H1 (cell line): Measurements from ENCODE around the gene FGF19. TPM values are rescaled to one million over a fixed set of nuclear protein-coding genes. Genes with fewer than 3 reads are reported as not detected.
A peak's percentile ranks its signal among the peaks of the same experiment; 100 is the strongest.

Source experiments
- CTCF ChIA-PET: fragments of 300-600 bp; sonication (Branson Sonifier 250); formaldehyde crosslinking; loops from one replicate; lab custom pipeline; 2021; ENCODE audit not compliant: partially characterized antibody; lab: Charles Lee
- POLR2A ChIA-PET: fragments of 300-600 bp; sonication (Branson Sonifier 250); formaldehyde crosslinking; loops from one replicate; lab custom pipeline; 2021; ENCODE audit warnings: inconsistent platforms; ENCODE audit not compliant: partially characterized antibody; lab: Charles Lee
- DNase-seq, 2 experiments: peaks; one replicate each; pipeline versions ENCODE4 v3.0.0 to v3.0.0-alpha.2; 2010 to 2022; ENCODE audit warnings: low spot score in 2 of 2, low read depth in 1 of 2, mixed read lengths in 1 of 2
- FAIRE-seq: peaks from 2 replicates; lab custom pipeline; 2011; peaks lifted over from hg19 to GRCh38; lab: Jason Lieb, UNC
- H2AFZ ChIP-seq: 2 replicates; pipeline ENCODE4 v1.8.1; 2012; ENCODE audit warnings: low read length, inconsistent platforms
- H2AK5ac ChIP-seq: 2 replicates; pipeline ENCODE4 v1.6.1; 2013; ENCODE audit warnings: low read depth, low read length
- H2BK120ac ChIP-seq: replicated peaks from 2 replicates; pipeline ENCODE3; 2013; ENCODE audit warnings: low read depth, low read length, inconsistent platforms
- H2BK12ac ChIP-seq: 2 replicates; pipeline ENCODE4 v1.6.1; 2013; ENCODE audit warnings: low read depth, low read length
- H2BK15ac ChIP-seq: 2 replicates; pipeline ENCODE4 v1.6.1; 2013; ENCODE audit warnings: low read length
- H2BK20ac ChIP-seq: 2 replicates; pipeline ENCODE4 v1.6.1; 2013; ENCODE audit warnings: low read length
- H2BK5ac ChIP-seq: 2 replicates; pipeline ENCODE4 v1.6.1; 2013; ENCODE audit warnings: low read depth, low read length
- H3K14ac ChIP-seq: 2 replicates; pipeline ENCODE4 v1.6.1; 2013; ENCODE audit warnings: inconsistent platforms; ENCODE audit not compliant: insufficient read length
- H3K18ac ChIP-seq: 2 replicates; pipeline ENCODE4 v1.6.1; 2013; ENCODE audit warnings: low read length; ENCODE audit errors: extremely low read depth
- H3K23ac ChIP-seq: 2 replicates; pipeline ENCODE4 v1.6.1; 2013; ENCODE audit warnings: inconsistent platforms; ENCODE audit not compliant: insufficient read length
- H3K23me2 ChIP-seq: 2 replicates; pipeline ENCODE4 v1.6.1; 2013; ENCODE audit warnings: low read depth, low read length
- H3K27ac ChIP-seq: 2 replicates; pipeline ENCODE4 v1.6.1; 2011; ENCODE audit warnings: low read depth, low read length, inconsistent platforms
- H3K27me3 ChIP-seq, 4 experiments: replicated peaks in 1 of 4; 1 replicate in 1 of 4; 2 replicates in 3 of 4; pipeline versions ENCODE4 v1.6.1 to v1.8.1; 2011 to 2013; ENCODE audit warnings: low read length in 3 of 4, mild to moderate bottlenecking in 3 of 4, inconsistent platforms in 2 of 4, mixed read lengths in 2 of 4, moderate library complexity in 1 of 4; ENCODE audit not compliant: control insufficient read depth in 3 of 4, insufficient read depth in 3 of 4; ENCODE audit errors: extremely low read depth in 1 of 4
- H3K36me3 ChIP-seq, 4 experiments: 2 replicates each; pipeline versions ENCODE4 v1.6.1 to v1.8.1; 2011 to 2013; ENCODE audit warnings: mild to moderate bottlenecking in 4 of 4, low read length in 3 of 4, moderate library complexity in 2 of 4, control low read depth in 1 of 4, inconsistent platforms in 1 of 4; ENCODE audit not compliant: insufficient read depth in 4 of 4, control insufficient read depth in 2 of 4
- H3K4ac ChIP-seq: replicated peaks from 2 replicates; pipeline ENCODE3; 2013; ENCODE audit warnings: low read length, low read depth, mixed read lengths, inconsistent platforms; ENCODE audit not compliant: insufficient read length
- H3K4me1 ChIP-seq, 4 experiments: replicated peaks in 1 of 4; 1 replicate in 1 of 4; 2 replicates in 3 of 4; pipeline versions ENCODE4 v1.6.1 to v1.8.1; 2011 to 2013; ENCODE audit warnings: low read length in 3 of 4, inconsistent platforms in 2 of 4, mixed read lengths in 1 of 4; ENCODE audit not compliant: insufficient read depth in 4 of 4, control insufficient read depth in 3 of 4
- H3K4me2 ChIP-seq, 2 experiments: 2 replicates each; pipeline versions ENCODE4 v1.6.1 to v1.8.1; 2011 to 2013; ENCODE audit warnings: low read depth in 2 of 2, low read length in 2 of 2, control low read depth in 1 of 2, inconsistent platforms in 1 of 2, mild to moderate bottlenecking in 1 of 2; ENCODE audit not compliant: insufficient read depth in 1 of 2
- H3K4me3 ChIP-seq, 4 experiments: fragments of 200-600, 300-600 bp in 1 of 4; sonication (generic), shearing (Covaris generic), sonication (Bioruptor Twin) in 1 of 4; 2 replicates each; pipeline versions ENCODE4 v1.5.1 to v1.8.1; 2011 to 2016; ENCODE audit warnings: low read length in 4 of 4, low read depth in 3 of 4, control low read depth in 2 of 4, inconsistent platforms in 2 of 4, mild to moderate bottlenecking in 2 of 4, mixed read lengths in 1 of 4, moderate library complexity in 1 of 4; ENCODE audit not compliant: insufficient read depth in 2 of 4; ENCODE audit errors: extremely low read depth in 1 of 4
- H3K56ac ChIP-seq: replicated peaks from 2 replicates; pipeline ENCODE3; 2013; ENCODE audit warnings: low read depth, mild to moderate bottlenecking, mixed read lengths, low read length, inconsistent platforms; ENCODE audit not compliant: insufficient read length
- H3K79me1 ChIP-seq: 2 replicates; pipeline ENCODE4 v1.6.1; 2013; ENCODE audit warnings: low read depth, low read length, control low read depth
- H3K79me2 ChIP-seq, 2 experiments: 2 replicates each; pipeline versions ENCODE4 v1.6.1 to v1.8.1; 2012 to 2013; ENCODE audit warnings: low read length in 2 of 2, mild to moderate bottlenecking in 2 of 2, inconsistent platforms in 1 of 2; ENCODE audit not compliant: insufficient read depth in 2 of 2, control insufficient read depth in 1 of 2
- H3K9ac ChIP-seq, 4 experiments: replicated peaks in 1 of 4; 1 replicate in 1 of 4; 2 replicates in 3 of 4; pipeline versions ENCODE4 v1.6.1 to v1.8.1; 2011 to 2013; ENCODE audit warnings: low read depth in 3 of 4, low read length in 3 of 4, control low read depth in 2 of 4, mild to moderate bottlenecking in 2 of 4, moderate library complexity in 2 of 4, inconsistent platforms in 1 of 4; ENCODE audit errors: extremely low read depth in 1 of 4
- H3K9me3 ChIP-seq, 2 experiments: 2 replicates each; pipeline versions ENCODE4 v1.6.1 to v1.8.1; 2012 to 2013; ENCODE audit warnings: mild to moderate bottlenecking in 2 of 2, moderate library complexity in 2 of 2, control low read depth in 1 of 2, inconsistent platforms in 1 of 2, low read depth in 1 of 2, low read length in 1 of 2, mixed read lengths in 1 of 2; ENCODE audit not compliant: insufficient read depth in 2 of 2
- H4K20me1 ChIP-seq, 2 experiments: replicated peaks in 1 of 2; 2 replicates each; pipeline versions ENCODE3 to v1.8.1; 2011 to 2013; ENCODE audit warnings: inconsistent platforms in 2 of 2, low read length in 2 of 2, mild to moderate bottlenecking in 1 of 2; ENCODE audit not compliant: insufficient read depth in 2 of 2, control insufficient read depth in 1 of 2
- H4K5ac ChIP-seq: 2 replicates; pipeline ENCODE4 v1.6.1; 2013; ENCODE audit warnings: low read length, low read depth, mixed read lengths, inconsistent platforms; ENCODE audit not compliant: insufficient read length
- H4K8ac ChIP-seq: 2 replicates; pipeline ENCODE4 v1.8.0; 2013; ENCODE audit warnings: mild to moderate bottlenecking, moderate library complexity, low read length, inconsistent platforms; ENCODE audit not compliant: insufficient read depth; ENCODE audit errors: extremely low read depth
- H4K91ac ChIP-seq: replicated peaks from 2 replicates; pipeline ENCODE3; 2013; ENCODE audit warnings: low read length, mixed read lengths, inconsistent platforms; ENCODE audit not compliant: insufficient read length
- CBX8 ChIP-seq: fragments of 300-800, 300-1000 bp; sonication (generic); IDR thresholded peaks from 2 replicates; pipeline ENCODE4 v1.7.1; 2016; ENCODE audit warnings: low read depth, low read length, borderline replicate concordance
- HDAC6 ChIP-seq: IDR thresholded peaks from one replicate; pipeline ENCODE4 v1.7.1; 2012; ENCODE audit warnings: low read depth, mild to moderate bottlenecking, inconsistent platforms, low read length, moderate library complexity
- JUND ChIP-seq: IDR thresholded peaks from 2 replicates; pipeline ENCODE4 v1.6.1; 2011; ENCODE audit warnings: mild to moderate bottlenecking, improper control_type of control experiment, low read length
- PHF8 ChIP-seq: fragments of 200-600 bp; sonication (generic); conservative IDR thresholded peaks from 2 replicates; pipeline ENCODE4 v1.7.1; 2012; ENCODE audit warnings: low read depth, mild to moderate bottlenecking, inconsistent platforms, low read length, moderate library complexity
- POLR2AphosphoS5 ChIP-seq: IDR thresholded peaks from 2 replicates; pipeline ENCODE4 v1.6.1; 2011; ENCODE audit warnings: low read depth, low read length
- RBBP5 ChIP-seq: IDR thresholded peaks from 2 replicates; pipeline ENCODE4 v1.7.1; 2012; ENCODE audit warnings: low read depth, mild to moderate bottlenecking, inconsistent platforms, low read length, moderate library complexity, borderline replicate concordance
- SAP30 ChIP-seq: fragments of 300-600 bp; sonication (generic); IDR thresholded peaks from 2 replicates; pipeline ENCODE4 v1.7.1; 2012; ENCODE audit warnings: low read length, moderate library complexity, mild to moderate bottlenecking, inconsistent platforms; ENCODE audit not compliant: insufficient read depth, insufficient replicate concordance
- SIX5 ChIP-seq: IDR thresholded peaks from 2 replicates; pipeline ENCODE4 v1.6.1; 2011; ENCODE audit warnings: mild to moderate bottlenecking, low read depth, low read length
- SUZ12 ChIP-seq: fragments of 200-600 bp; sonication (generic); IDR thresholded peaks from 2 replicates; pipeline ENCODE4 v1.6.1; 2012; ENCODE audit warnings: mild to moderate bottlenecking, inconsistent platforms, low read length, moderate library complexity, mixed read lengths
- USF2 ChIP-seq: IDR thresholded peaks from 2 replicates; pipeline ENCODE4 v1.6.1; 2011; ENCODE audit warnings: low read length, improper control_type of control experiment
- WGBS, 2 experiments: shearing (Covaris generic) in 1 of 2; methylation state at CpG; one replicate each; pipeline versions ENCODE4 v1.1.6 to v1.1.7; 2013 to 2015; ENCODE audit warnings: low lambda C conversion rate in 2 of 2, mixed read lengths in 2 of 2, inconsistent platforms in 1 of 2, low coverage in 1 of 2, missing lambda C conversion rate in 1 of 2; ENCODE audit not compliant: insufficient replicate concordance in 2 of 2, insufficient coverage in 1 of 2, insufficient read length in 1 of 2; ENCODE audit errors: extremely low coverage in 1 of 2, missing lambda C conversion rate in 1 of 2; 5-methylcytosine and 5-hydroxymethylcytosine counted together
- polyA plus RNA-seq, 7 experiments: library from polyadenylated mRNA; depleted of rRNA in 3 of 7; stranded (reverse) in 5 of 7; unstranded in 2 of 7; fragments of >200 nt in 5 of 7; fragments of 200-250 nt in 2 of 7; gene quantifications; 1 replicate in 5 of 7; 2 replicates in 1 of 7; 4 replicates in 1 of 7; pipeline versions ENCODE4 v1.2.1 to v1.2.3, GENCODE V29; 2011 to 2013; ENCODE audit warnings: missing spikeins in 2 of 7, mixed read lengths in 2 of 7
- total RNA-seq: library from RNA; stranded (reverse); fragmentation: NEBNext Ultra II Directional; extraction: Animal tissue kit (Norgen Biotek cat#: 25700); gene quantifications from 2 replicates; pipeline ENCODE4 v1.2.1, GENCODE V29; 2021

FGF19 gene
- total and polyA plus RNA-seq, 2 of the 8 experiments (the other 6 are each of a cell fraction or from before 2014, with no cell fraction given), result 9.6 to 14.8 TPM

- peak overlapping the region; percentile 91; the same call in 1 of the 2 replicates for H2BK5ac ChIP-seq
- H3K4ac ChIP-seq, result peak overlapping the region; percentile 96
- H3K14ac ChIP-seq, result no peak overlapping the region
- H3K18ac ChIP-seq, result peak overlapping the region; percentile 99
- DNase-seq (peak in 1 of 2 experiments; percentile 78), FAIRE-seq (no peak)
- ChIA-PET CTCF (interaction anchor here (0.6 to 2.1 kb wide), 8 partner anchors 12 to 625 kb away, joined by 3 to 6 read pairs (median 4); no protein-coding TSS in a partner anchor), POLR2A (interaction anchor here (0.6 to 4.2 kb wide), 15 partner anchors 7 to 191 kb away, joined by 3 to 23 read pairs (median 4); no protein-coding TSS in a partner anchor)
- peak overlapping the region in 2 of 4 experiments; percentile 35 to 41; a peak in 3 of 7 replicates for H3K9ac ChIP-seq
- peak overlapping the region; percentile 99; the same call in 1 of the 2 replicates for H2BK15ac ChIP-seq
- H3K27ac ChIP-seq, result no peak overlapping the region
- H2AFZ ChIP-seq, result no peak overlapping the region
- peak overlapping the region; percentile 54 for H4K8ac ChIP-seq
- peak overlapping the region; percentile 66 for H2BK120ac ChIP-seq
- peak overlapping the region; percentile 84 for H3K56ac ChIP-seq
- H3K4me1 ChIP-seq, result peaks cover 11 to 40% (median 25%) of the 10 kb centered on the region in 4 experiments
- H3K79me1 ChIP-seq, result no peaks in the 10 kb centered on the region
- peak overlapping the region; percentile 86; the same call in 1 of the 2 replicates for H2BK20ac ChIP-seq
- peak overlapping the region; percentile 37 to 78 (median 62) for H3K4me3 ChIP-seq
- no peaks in the 10 kb centered on the region for H3K9me3 ChIP-seq
- peak overlapping the region; percentile 54; the same call in 1 of the 2 replicates for H2AK5ac ChIP-seq
- H4K5ac ChIP-seq, result peak overlapping the region; percentile 78
- peaks cover 0 to 26% (median 17%) of the 10 kb centered on the region in 4 experiments; a peak in 5 of 7 replicates for H3K27me3 ChIP-seq
- H2BK12ac ChIP-seq, result peak overlapping the region; percentile 98
- peaks cover 5% of the 10 kb centered on the region; the same call in 1 of the 2 replicates for H3K23me2 ChIP-seq
- no peak overlapping the region for H3K23ac ChIP-seq
- peaks cover 0 to 10% (median 4%) of the 10 kb centered on the region in 4 experiments; a peak in 3 of 8 replicates for H3K36me3 ChIP-seq
- peak overlapping the region; percentile 99 for H4K91ac ChIP-seq
- peaks cover 1 to 5% of the 10 kb centered on the region in 2 experiments for H4K20me1 ChIP-seq
- H3K4me2 ChIP-seq, result peak overlapping the region; percentile 52 to 91
- 1% methylated on average over 43 of the region's 45 CpGs; no CpG with 5 or more reads in 1 of the 2 experiments for WGBS, 2 experiments
- H3K79me2 ChIP-seq, result no peaks in the 10 kb centered on the region
- 0 out of 2 replicates have a peak, but pooled peaks have one; percentile 33 for TF ChIP-seq USF2
- TF ChIP-seq SAP30, result no peak
- TF ChIP-seq HDAC6, result no peak
- TF ChIP-seq JUND, result no peak
- no peak for TF ChIP-seq SIX5
- peak; percentile 39; the same call in 1 of the 2 replicates for TF ChIP-seq SUZ12
- TF ChIP-seq POLR2AphosphoS5, result no peak
- TF ChIP-seq PHF8, result no peak
- no peak for TF ChIP-seq RBBP5
- TF ChIP-seq CBX8, result no peak
Measured at GRCh38 chr11:69702769-69703452, 911 bp downstream of the FGF19 start.
